GM13976 (cell line): ENCODE data around the gene CPXCR1.
"Not testable (repeated sequence)": the region's sequence is repeated elsewhere in the genome, so short reads cannot be mapped to it uniquely, and the experiment has no call there.

Experiments used
- DNase-seq: peaks from one replicate; pipeline ENCODE4 v3.0.0; 2012; ENCODE audit warnings: low spot score
- CTCF ChIP-seq: IDR thresholded peaks from 2 replicates; pipeline ENCODE4 v1.5.1; 2012; ENCODE audit warnings: borderline replicate concordance, mild to moderate bottlenecking; ENCODE audit not compliant: insufficient read depth; ENCODE audit errors: extremely low read depth, missing control alignments, control extremely low read depth
- in situ Hi-C: fragments of 300-500 bp; cut with MboI; formaldehyde crosslinking; loops from one replicate; pipeline ENCODE4 v1.12.0; 2022; ENCODE audit warnings: low sequenced_read_pairs, mixed read lengths, inconsistent platforms; ENCODE audit not compliant: unreplicated experiment

CPXCR1 gene

GRCh38 chrX:88746925-88747324, at the start of gene CPXCR1:
TSS of gene CPXCR1 (plus strand) at chrX:88747225. CDS start at chrX:88753415, 6,190 bp downstream.
- TF ChIP-seq CTCF, result no peak
- DNase-seq, result no peak
- in situ Hi-C loops, result no loop called here

- in situ Hi-C loops, result no loop called here
- no peak for TF ChIP-seq CTCF
- DNase-seq, result no peak
Observed at GRCh38 chrX:88735835-88736234, 11.2 kb upstream of the CPXCR1 start.

GRCh38 chrX:88746215-88746614, 810 bp upstream of the CPXCR1 start:
- in situ Hi-C loops, DNase-seq: not testable (repeated sequence)

GRCh38 chrX:88752339-88752738, 5.3 kb downstream of the CPXCR1 start:
- in situ Hi-C loops, DNase-seq: not testable (repeated sequence)

- TF ChIP-seq CTCF, result no peak
- DNase-seq, result no peak
- in situ Hi-C loops, result no loop called here
Observed at GRCh38 chrX:88789825-88790224, 42.8 kb downstream of the CPXCR1 start.
